ENCODE measurements around the gene GTF3C2. TPM values are rescaled to one million over a fixed set of nuclear protein-coding genes. Genes with fewer than 3 reads are reported as not detected.

Gene GTF3C2
- total and polyA plus RNA-seq, 2 of the 13 experiments (the other 11 are each of a cell fraction or from before 2014, with no cell fraction given), result 77.5 to 130 TPM

GRCh38 chr2:27356382-27357181, at the start of gene GTF3C2 (continued):
- TF ChIP-seq NFYC (CRISPR knock-in tag; IDR thresholded peaks at IDR 0.05) (peak; percentile 32), TEAD3 (CRISPR knock-in tag; optimal IDR thresholded peaks at IDR 0.05; ENCODE audit: borderline replicate concordance) (peak; percentile 36), ZSCAN21 (CRISPR knock-in tag; IDR thresholded peaks at IDR 0.05; ENCODE audit: borderline replicate concordance) (peak; percentile 89), SPEN (CRISPR knock-in tag; IDR thresholded peaks at IDR 0.05; ENCODE audit: low read depth) (peak; percentile 87), GMEB2 (CRISPR knock-in tag; IDR thresholded peaks at IDR 0.05; ENCODE audit: low read depth) (peak; percentile 54; the same call in 1 of the 2 replicates), SRSF1 (optimal IDR thresholded peaks at IDR 0.05; ENCODE audit: low read depth, low read length) (peak; percentile 85), NFE2L2 (IDR thresholded peaks at IDR 0.05; ENCODE audit: low read length) (no peak), REXO4 (CRISPR knock-in tag; IDR thresholded peaks at IDR 0.05; ENCODE audit: borderline replicate concordance) (peak; percentile 84; the same call in 1 of the 2 replicates), CAMTA2 (CRISPR knock-in tag; IDR thresholded peaks at IDR 0.05; ENCODE audit: borderline replicate concordance) (peak; percentile 94; the same call in 1 of the 2 replicates), ZHX1 (CRISPR knock-in tag; IDR thresholded peaks at IDR 0.05; ENCODE audit: low read depth) (peak; percentile 79; the same call in 1 of the 2 replicates), POLR2AphosphoS2 (IDR thresholded peaks at IDR 0.05; ENCODE audit: low read depth, low read length) (no peak), ZFP36L1 (CRISPR knock-in tag; IDR thresholded peaks at IDR 0.05) (peak; percentile 87), SNAPC5 (CRISPR knock-in tag; IDR thresholded peaks at IDR 0.05; ENCODE audit: borderline replicate concordance) (peak; percentile 79; the same call in 1 of the 2 replicates), SMAD3 (CRISPR knock-in tag; IDR thresholded peaks at IDR 0.05) (peak; percentile 87), THAP8 (CRISPR knock-in tag; IDR thresholded peaks at IDR 0.05; ENCODE audit: borderline replicate concordance) (peak; percentile 91), HBP1 (CRISPR knock-in tag; IDR thresholded peaks at IDR 0.05; ENCODE audit: low read depth) (peak; percentile 88), MAF1 (CRISPR knock-in tag; IDR thresholded peaks at IDR 0.05; ENCODE audit: borderline replicate concordance) (peak; percentile 87; the same call in 1 of the 2 replicates), IRF2 (CRISPR knock-in tag; IDR thresholded peaks at IDR 0.05) (peak; percentile 67)
